ENCODE data around the gene SIM1.
"Not testable (repeated sequence)": the region's sequence is repeated elsewhere in the genome, so short reads cannot be mapped to it uniquely, and the experiment has no call there.

SIM1 gene

GRCh38 chr6:100363651-100364050, 101.1 kb downstream of the SIM1 start:
- no peak for DNase-seq (ENCODE audit: low read depth in 1 of 2, low spot score in 1 of 2)

- DNase-seq (ENCODE audit: low read depth in 1 of 2, low spot score in 1 of 2): not testable (repeated sequence)
Measured at GRCh38 chr6:100354736-100355641, 109.7 kb downstream of the SIM1 start.

GRCh38 chr6:100353276-100354015, 111.3 kb downstream of the SIM1 start:
- no peak for DNase-seq (ENCODE audit: low read depth in 1 of 2, low spot score in 1 of 2)

GRCh38 chr6:100350139-100350538, 114.6 kb downstream of the SIM1 start:
- no peak for DNase-seq (ENCODE audit: low read depth in 1 of 2, low spot score in 1 of 2)

GRCh38 chr6:100349366-100349765, 115.4 kb downstream of the SIM1 start:
- DNase-seq (ENCODE audit: low read depth in 1 of 2, low spot score in 1 of 2): no peak

DNA sequence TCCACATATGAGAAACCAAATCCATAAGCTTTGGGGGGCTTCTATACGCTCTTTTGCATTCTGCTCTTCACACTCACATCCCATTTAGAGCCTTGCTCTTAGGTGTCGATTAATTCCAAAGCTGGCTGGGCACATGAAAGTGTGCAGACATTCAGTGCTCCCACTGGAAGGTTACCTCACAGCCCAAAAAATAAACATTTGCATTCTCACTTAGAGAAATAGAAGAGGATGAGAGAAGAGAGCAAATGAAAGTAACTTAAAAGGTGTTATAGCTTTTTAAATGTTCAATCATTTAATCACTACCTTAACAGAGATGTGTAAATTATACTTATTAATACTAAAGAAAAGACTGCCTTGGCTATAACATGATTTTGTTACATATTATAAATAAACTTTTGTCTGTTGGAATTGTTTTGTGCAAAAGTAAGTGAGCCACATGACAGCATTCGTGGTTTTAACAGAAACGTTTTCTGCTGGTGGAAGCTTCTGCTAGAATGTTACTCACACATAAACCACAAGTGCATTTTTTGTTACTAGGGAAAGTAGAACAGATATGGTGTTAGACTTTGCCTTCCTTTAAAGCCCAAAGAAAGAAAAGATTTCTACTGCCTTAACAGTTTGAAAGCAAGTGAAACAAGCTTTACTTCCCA, 116.7 kb downstream of the SIM1 start:
- no peak for DNase-seq (ENCODE audit: low read depth in 1 of 2, low spot score in 1 of 2)

- DNase-seq (ENCODE audit: low read depth in 1 of 2, low spot score in 1 of 2): no peak
Measured at GRCh38 chr6:100346828-100347227, 117.9 kb downstream of the SIM1 start.

- DNase-seq (ENCODE audit: low read depth in 1 of 2, low spot score in 1 of 2): no peak
Measured at GRCh38 chr6:100346203-100346602, 118.5 kb downstream of the SIM1 start.

DNA sequence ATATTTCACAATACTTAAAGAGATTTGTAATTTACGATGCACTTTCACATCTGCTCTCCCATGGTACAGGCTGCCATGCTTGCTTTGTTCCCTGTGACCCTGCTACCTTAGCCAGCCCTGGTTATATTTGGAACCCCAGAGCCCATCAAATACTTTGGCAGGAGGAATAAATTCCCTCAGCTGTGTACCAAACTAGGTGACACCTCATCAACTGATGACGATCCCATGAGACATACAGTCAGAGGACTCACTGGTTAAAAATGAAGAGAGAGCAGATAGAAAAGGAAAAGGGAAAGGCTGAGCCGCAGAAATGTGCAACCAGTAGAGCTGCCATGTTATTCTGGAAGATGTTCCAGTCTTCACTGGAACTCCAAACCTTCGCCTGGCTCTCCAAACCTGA, 120.0 kb downstream of the SIM1 start:
- no peak for DNase-seq (ENCODE audit: low read depth in 1 of 2, low spot score in 1 of 2)

- no peak for DNase-seq (ENCODE audit: low read depth in 1 of 2, low spot score in 1 of 2)
Measured at GRCh38 chr6:100344321-100344720, 120.4 kb downstream of the SIM1 start.

DNA sequence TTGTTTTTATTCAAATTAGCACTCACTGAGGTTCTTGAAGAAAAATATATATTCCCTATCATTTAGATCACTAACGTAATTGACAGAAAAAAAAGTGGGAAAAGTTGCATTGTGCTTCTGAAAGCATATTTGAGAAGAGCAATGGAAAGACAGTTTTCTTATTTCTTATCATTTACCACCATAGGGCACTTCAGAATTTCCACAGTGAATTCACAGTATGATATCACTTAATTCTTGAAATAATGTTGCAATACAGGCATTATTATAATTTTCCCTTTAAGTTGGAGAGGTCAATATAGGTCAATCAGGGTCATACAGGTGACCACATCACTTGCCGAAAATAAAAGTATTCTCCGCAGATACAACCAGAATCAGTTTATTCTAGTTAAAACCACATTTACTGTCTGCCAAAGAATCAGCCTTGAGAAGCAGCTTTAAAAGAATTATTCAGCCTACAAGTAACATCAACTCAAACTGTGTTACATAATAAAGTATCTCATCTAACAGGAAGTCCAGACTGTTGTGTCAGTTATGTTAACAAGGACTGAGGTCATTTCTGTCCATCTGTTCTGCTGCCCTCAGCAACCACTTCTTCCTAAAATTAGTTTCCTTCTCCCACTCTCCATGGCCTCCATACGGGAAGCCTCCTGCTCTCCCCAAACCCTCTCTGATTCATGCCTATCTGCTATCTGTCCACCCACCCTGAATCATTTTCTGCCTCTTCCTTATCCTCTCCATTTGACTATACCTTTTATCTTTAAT, 121.2 kb downstream of the SIM1 start:
- DNase-seq (ENCODE audit: low read depth in 1 of 2, low spot score in 1 of 2): no peak

DNA sequence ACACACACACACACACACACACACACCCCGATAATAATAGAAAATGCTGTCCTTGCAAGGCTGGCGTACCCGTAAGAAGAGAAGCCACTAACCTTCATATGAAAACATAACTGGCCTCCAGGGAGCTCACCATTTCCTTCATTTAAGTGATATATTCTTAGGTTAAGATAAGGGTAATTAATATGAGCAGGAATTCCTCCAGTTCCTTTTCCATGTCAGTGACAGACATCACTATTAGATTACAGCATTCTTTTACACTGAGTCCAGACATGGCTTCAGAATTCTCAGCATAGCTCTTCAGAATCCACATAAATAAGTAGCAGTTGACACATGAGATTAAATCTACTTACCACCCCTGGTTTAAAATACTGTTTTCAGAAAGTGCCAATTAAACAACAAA, 121.9 kb downstream of the SIM1 start:
- DNase-seq (ENCODE audit: low read depth in 1 of 2, low spot score in 1 of 2): no peak

DNA sequence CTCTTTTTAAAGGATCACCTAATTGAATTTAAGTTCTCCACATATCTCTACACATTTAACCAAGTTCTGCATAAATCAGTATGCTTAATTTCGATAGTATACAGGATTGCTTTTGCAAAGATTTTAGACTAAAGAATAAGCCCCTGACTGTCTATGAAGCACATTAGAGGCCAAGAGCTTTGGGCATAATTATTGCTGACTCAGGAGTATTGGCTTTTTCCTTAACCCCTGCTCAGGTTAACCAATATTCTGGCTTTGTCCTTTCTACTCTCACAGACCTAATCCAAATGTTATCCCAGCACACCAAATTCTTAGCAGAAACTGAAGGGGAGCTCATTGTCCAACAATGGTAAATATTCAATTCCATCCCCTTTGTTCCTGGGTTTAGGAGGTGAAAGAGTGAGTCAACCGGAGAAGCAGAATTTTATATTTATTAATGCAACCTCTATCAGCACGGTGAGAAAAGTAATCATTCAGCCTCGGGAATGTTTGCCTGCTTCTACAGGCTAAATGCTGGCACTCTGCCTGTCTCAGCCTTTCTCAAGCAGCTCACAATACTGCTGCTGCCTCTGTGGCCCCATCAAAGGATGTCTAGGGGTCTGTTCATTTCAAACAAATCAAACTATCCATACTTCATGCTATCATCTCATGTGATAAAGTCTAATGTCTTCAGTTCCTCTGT, 125.0 kb downstream of the SIM1 start:
- no peak for DNase-seq (ENCODE audit: low read depth in 1 of 2, low spot score in 1 of 2)

- no peak for DNase-seq (ENCODE audit: low read depth in 1 of 2, low spot score in 1 of 2)
Measured at GRCh38 chr6:100338090-100338489, 126.6 kb downstream of the SIM1 start.

DNA sequence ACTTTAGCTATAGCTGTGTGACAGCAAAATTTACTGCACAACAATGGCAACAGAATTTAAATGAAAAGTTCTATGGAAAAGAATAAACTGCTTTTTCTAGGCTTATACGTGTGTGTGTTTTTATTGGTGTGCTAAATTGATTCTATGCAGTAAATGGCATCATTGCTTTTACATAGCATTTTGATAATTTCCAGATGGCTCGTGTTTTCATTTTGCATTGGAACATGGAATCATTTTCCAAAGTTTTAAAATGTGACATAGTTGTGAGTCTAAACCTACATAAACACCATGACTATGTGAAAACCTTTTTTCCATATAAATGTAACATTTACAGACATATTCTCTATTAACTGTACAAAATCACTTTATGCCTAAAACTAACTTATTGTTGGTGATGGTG, 127.8 kb downstream of the SIM1 start:
- no peak for DNase-seq (ENCODE audit: low read depth in 1 of 2, low spot score in 1 of 2)

GRCh38 chr6:100335991-100336390, 128.7 kb downstream of the SIM1 start:
- DNase-seq (ENCODE audit: low read depth in 1 of 2, low spot score in 1 of 2): no peak

Measured in activated CD4-positive, alpha-beta T cell treated with anti-CD3 and anti-CD28 coated beads, Interleukin-2, amount 50 U/mL, for 24 hours (primary cell).